ENCODE data around the gene GOSR2.

DNA sequence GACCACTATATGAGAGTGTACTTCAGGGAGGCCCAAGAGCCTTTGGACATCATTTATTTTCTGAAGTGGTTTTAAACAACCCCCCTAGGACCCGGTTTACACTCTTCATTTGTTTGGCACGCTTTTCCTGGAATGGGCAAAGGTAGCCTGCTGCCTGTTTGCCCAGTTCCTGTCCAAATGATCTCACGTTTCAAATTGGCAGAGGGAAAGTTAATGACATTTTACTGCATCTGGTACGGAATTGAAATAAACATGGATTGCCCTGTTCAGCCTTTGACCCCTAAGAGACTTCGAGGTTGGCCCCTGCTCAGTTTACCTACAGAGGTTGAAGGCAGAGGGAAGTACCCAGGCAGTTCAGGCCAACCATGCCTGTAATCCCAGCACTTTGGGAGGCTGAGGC is 61.9 kb downstream of the GOSR2 start:
- TF ChIP-seq, protein P1, sequence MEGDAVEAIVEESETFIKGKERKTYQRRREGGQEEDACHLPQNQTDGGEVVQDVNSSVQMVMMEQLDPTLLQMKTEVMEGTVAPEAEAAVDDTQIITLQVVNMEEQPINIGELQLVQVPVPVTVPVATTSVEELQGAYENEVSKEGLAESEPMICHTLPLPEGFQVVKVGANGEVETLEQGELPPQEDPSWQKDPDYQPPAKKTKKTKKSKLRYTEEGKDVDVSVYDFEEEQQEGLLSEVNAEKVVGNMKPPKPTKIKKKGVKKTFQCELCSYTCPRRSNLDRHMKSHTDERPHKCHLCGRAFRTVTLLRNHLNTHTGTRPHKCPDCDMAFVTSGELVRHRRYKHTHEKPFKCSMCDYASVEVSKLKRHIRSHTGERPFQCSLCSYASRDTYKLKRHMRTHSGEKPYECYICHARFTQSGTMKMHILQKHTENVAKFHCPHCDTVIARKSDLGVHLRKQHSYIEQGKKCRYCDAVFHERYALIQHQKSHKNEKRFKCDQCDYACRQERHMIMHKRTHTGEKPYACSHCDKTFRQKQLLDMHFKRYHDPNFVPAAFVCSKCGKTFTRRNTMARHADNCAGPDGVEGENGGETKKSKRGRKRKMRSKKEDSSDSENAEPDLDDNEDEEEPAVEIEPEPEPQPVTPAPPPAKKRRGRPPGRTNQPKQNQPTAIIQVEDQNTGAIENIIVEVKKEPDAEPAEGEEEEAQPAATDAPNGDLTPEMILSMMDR (IDR thresholded peaks at IDR 0.05; ENCODE audit: extremely low read depth in 1 of 2, insufficient read depth in 1 of 2, low read depth in 1 of 2, low read length in 2 of 2), result no peak
- TF ChIP-seq POLR2AphosphoS5 (IDR thresholded peaks at IDR 0.05; ENCODE audit: insufficient read depth, low read depth, low read length) (no peak), EZH2 (IDR thresholded peaks at IDR 0.05; ENCODE audit: borderline replicate concordance, low read depth, low read length, severe bottlenecking) (no peak), FOS (IDR thresholded peaks at IDR 0.05; ENCODE audit: borderline replicate concordance, insufficient read depth, low read length) (no peak), MYC (IDR thresholded peaks at IDR 0.05; ENCODE audit: low read depth, low read length) (no peak), POLR2A (IDR thresholded peaks at IDR 0.05; ENCODE audit: low read depth, low read length) (no peak), JUN (IDR thresholded peaks at IDR 0.05; ENCODE audit: borderline replicate concordance, insufficient read depth, insufficient read length, low read depth) (no peak)
- TF ChIP-seq, protein P2, sequence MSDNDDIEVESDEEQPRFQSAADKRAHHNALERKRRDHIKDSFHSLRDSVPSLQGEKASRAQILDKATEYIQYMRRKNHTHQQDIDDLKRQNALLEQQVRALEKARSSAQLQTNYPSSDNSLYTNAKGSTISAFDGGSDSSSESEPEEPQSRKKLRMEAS (IDR thresholded peaks at IDR 0.05; ENCODE audit: insufficient read depth, insufficient read length), result no peak
